HepG2 (cell line): ENCODE results near the gene SSC4D. TPM values are rescaled to one million over a fixed set of nuclear protein-coding genes. Genes with fewer than 3 reads are reported as not detected.

ENCODE experiments used
- DPF2 ChIP-seq: sonication (generic); formaldehyde crosslinking; IDR thresholded peaks from 2 replicates; pipeline ENCODE4 v1.4.0; 2020; ENCODE audit warnings: mild to moderate bottlenecking, low read depth, missing genetic modification reagents, borderline replicate concordance
- MED1 ChIP-seq: sonication (generic); formaldehyde crosslinking; IDR thresholded peaks from 2 replicates; pipeline ENCODE4 v1.4.0; 2020; ENCODE audit warnings: missing genetic modification reagents
- PHF21A ChIP-seq: sonication (generic); formaldehyde crosslinking; IDR thresholded peaks from 2 replicates; pipeline ENCODE4 v1.5.0; 2020; ENCODE audit warnings: mild to moderate bottlenecking, missing genetic modification reagents
- REPIN1 ChIP-seq: sonication (generic); formaldehyde crosslinking; IDR thresholded peaks from 2 replicates; pipeline ENCODE4 v1.8.0; 2022; ENCODE audit warnings: missing genetic modification reagents, low read depth, mild to moderate bottlenecking, borderline replicate concordance
- RNF2 ChIP-seq: fragments of 450-650 bp; conservative IDR thresholded peaks from 2 replicates; pipeline ENCODE4 v1.6.1; 2016; ENCODE audit warnings: low read depth
- SIX1 ChIP-seq: sonication (generic); formaldehyde crosslinking; IDR thresholded peaks from 2 replicates; pipeline ENCODE4 v1.4.0; 2020; ENCODE audit warnings: missing genetic modification reagents, borderline replicate concordance
- TBX2 ChIP-seq: sonication (generic); formaldehyde crosslinking; IDR thresholded peaks from 2 replicates; pipeline ENCODE4 v1.5.0; 2020; ENCODE audit warnings: missing genetic modification reagents, mild to moderate bottlenecking, borderline replicate concordance
- TCF7 ChIP-seq: sonication (generic); IDR thresholded peaks from 2 replicates; pipeline ENCODE4 v1.6.1; 2016; ENCODE audit warnings: antibody characterized with exemption, low read depth
- THRA ChIP-seq: sonication (generic); formaldehyde crosslinking; IDR thresholded peaks from 2 replicates; pipeline ENCODE4 v1.4.0; 2020; ENCODE audit warnings: missing genetic modification reagents, borderline replicate concordance
- TRIM24 ChIP-seq: sonication (generic); formaldehyde crosslinking; IDR thresholded peaks from 2 replicates; pipeline ENCODE4 v1.8.0; 2022; ENCODE audit warnings: mild to moderate bottlenecking, missing genetic modification reagents
- YY1 ChIP-seq: IDR thresholded peaks from 2 replicates; pipeline ENCODE4 v1.6.1; 2011; ENCODE audit warnings: low read length, low read depth, moderate library complexity, mild to moderate bottlenecking; ENCODE audit not compliant: insufficient read depth, insufficient replicate concordance
- ZNF280B ChIP-seq: sonication (generic); formaldehyde crosslinking; IDR thresholded peaks from 2 replicates; pipeline ENCODE4 v1.5.0; 2020; ENCODE audit warnings: missing genetic modification reagents, mild to moderate bottlenecking, borderline replicate concordance
- ZNF687 ChIP-seq: sonication (generic); formaldehyde crosslinking; IDR thresholded peaks from 2 replicates; pipeline ENCODE4 v1.5.1; 2020; ENCODE audit warnings: mild to moderate bottlenecking, missing genetic modification reagents, moderate library complexity
- ZNF703 ChIP-seq: sonication (generic); formaldehyde crosslinking; IDR thresholded peaks from 2 replicates; pipeline ENCODE4 v1.5.1; 2020; ENCODE audit warnings: missing genetic modification reagents, mild to moderate bottlenecking, moderate library complexity, borderline replicate concordance
- polyA plus RNA-seq, 8 experiments: library from polyadenylated mRNA; depleted of rRNA in 3 of 8; stranded (reverse) in 7 of 8; unstranded in 1 of 8; fragments of >200 nt; fragmentation: Illumina TruSeq in 4 of 8; extraction: Trizol in 4 of 8; gene quantifications; 2 replicates each; pipeline versions ENCODE4 v1.2.1 to v1.2.3, GENCODE V29; 2011 to 2016; ENCODE audit warnings: low read depth in 4 of 8, missing spikeins in 1 of 8, mixed read lengths in 1 of 8; ENCODE audit not compliant: insufficient read depth in 1 of 8
- total RNA-seq, 5 experiments: library from RNA; depleted of rRNA; stranded (reverse); fragments of >200 nt; fragmentation: Illumina TruSeq; extraction: Trizol; gene quantifications; 2 replicates each; pipeline ENCODE4 v1.2.3, GENCODE V29; 2016; ENCODE audit warnings: low read depth in 1 of 5
- TF ChIP-seq, protein P1 (sequence below): sonication (generic); formaldehyde crosslinking; conservative IDR thresholded peaks from 2 replicates; pipeline ENCODE4 v1.4.0; 2020; ENCODE audit warnings: mild to moderate bottlenecking, missing genetic modification reagents, moderate library complexity

The SSC4D gene
- total and polyA plus RNA-seq, 2 of the 13 experiments (the other 11 are each of a cell fraction or from before 2014, with no cell fraction given), result 33.3 to 63.8 TPM

DNA sequence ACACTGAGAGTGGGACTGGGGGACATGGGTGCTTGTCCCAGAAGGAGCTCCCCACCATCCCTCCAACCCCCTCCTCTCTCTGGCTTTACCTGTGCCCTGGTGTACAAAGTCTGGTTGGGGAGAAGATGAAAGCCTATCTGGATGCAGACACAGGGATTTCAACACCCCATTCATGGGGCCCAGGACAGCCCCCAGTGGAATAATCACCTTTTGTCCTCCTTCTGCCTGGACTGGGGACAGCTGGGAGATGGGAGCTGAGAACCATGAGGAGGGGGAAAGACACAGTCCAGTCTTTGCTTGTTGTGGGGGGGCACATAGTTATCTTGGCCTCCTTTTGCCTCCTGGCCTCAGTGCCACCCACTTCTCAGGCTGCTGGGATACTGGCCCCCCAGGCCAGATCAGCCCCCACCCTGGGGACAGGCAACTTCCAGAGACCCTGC is 1.4 kb downstream of the SSC4D start (continued):
- TF ChIP-seq, protein P1, sequence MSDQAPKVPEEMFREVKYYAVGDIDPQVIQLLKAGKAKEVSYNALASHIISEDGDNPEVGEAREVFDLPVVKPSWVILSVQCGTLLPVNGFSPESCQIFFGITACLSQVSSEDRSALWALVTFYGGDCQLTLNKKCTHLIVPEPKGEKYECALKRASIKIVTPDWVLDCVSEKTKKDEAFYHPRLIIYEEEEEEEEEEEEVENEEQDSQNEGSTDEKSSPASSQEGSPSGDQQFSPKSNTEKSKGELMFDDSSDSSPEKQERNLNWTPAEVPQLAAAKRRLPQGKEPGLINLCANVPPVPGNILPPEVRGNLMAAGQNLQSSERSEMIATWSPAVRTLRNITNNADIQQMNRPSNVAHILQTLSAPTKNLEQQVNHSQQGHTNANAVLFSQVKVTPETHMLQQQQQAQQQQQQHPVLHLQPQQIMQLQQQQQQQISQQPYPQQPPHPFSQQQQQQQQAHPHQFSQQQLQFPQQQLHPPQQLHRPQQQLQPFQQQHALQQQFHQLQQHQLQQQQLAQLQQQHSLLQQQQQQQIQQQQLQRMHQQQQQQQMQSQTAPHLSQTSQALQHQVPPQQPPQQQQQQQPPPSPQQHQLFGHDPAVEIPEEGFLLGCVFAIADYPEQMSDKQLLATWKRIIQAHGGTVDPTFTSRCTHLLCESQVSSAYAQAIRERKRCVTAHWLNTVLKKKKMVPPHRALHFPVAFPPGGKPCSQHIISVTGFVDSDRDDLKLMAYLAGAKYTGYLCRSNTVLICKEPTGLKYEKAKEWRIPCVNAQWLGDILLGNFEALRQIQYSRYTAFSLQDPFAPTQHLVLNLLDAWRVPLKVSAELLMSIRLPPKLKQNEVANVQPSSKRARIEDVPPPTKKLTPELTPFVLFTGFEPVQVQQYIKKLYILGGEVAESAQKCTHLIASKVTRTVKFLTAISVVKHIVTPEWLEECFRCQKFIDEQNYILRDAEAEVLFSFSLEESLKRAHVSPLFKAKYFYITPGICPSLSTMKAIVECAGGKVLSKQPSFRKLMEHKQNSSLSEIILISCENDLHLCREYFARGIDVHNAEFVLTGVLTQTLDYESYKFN (CRISPR knock-in tag), result peak; percentile 67
- TF ChIP-seq SIX1, result peak; percentile 53; the same call in 1 of the 2 replicates
- TF ChIP-seq YY1, result no peak
- TF ChIP-seq TBX2 (CRISPR knock-in tag), result peak; percentile 70; the same call in 1 of the 2 replicates
- TF ChIP-seq TRIM24 (CRISPR knock-in tag), result peak; percentile 20; the same call in 1 of the 2 replicates
- 0 out of 2 replicates have a peak, but pooled peaks have one; percentile 10 for TF ChIP-seq REPIN1
- 0 out of 2 replicates have a peak, but pooled peaks have one; percentile 14 for TF ChIP-seq ZNF280B (CRISPR knock-in tag)
- TF ChIP-seq MED1 (CRISPR knock-in tag), result 0 out of 2 replicates have a peak, but pooled peaks have one; percentile 10
- TF ChIP-seq THRA, result peak; percentile 57; the same call in 1 of the 2 replicates
- peak; percentile 27; the same call in 1 of the 2 replicates for TF ChIP-seq ZNF687
- TF ChIP-seq RNF2, result no peak
- TF ChIP-seq TCF7, result peak; percentile 65
- peak; percentile 34; the same call in 1 of the 2 replicates for TF ChIP-seq DPF2 (CRISPR knock-in tag)
- TF ChIP-seq PHF21A (CRISPR knock-in tag), result 0 out of 2 replicates have a peak, but pooled peaks have one; percentile 46
- no peak for TF ChIP-seq ZNF703 (CRISPR knock-in tag)
